Stimulated activated CD8-positive, alpha-beta memory T cell treated with anti-CD3 and anti-CD28 coated beads, Interleukin-7, amount 100 ng/mL, for 48 hours (primary cell): ENCODE results near the gene SEPTIN10.

Experiments used
- DNase-seq, 2 donors: peaks; one replicate each; pipeline ENCODE4 v3.0.0-alpha.2; 2020; ENCODE audit warnings: low read depth in 1 of 2; ENCODE audit errors: extremely low read depth in 1 of 2

SEPTIN10 gene

GRCh38 chr2:109526442-109526970 is 87.3 kb downstream of the SEPTIN10 start:
- no peak for DNase-seq

- DNase-seq, result no peak
Observed at GRCh38 chr2:109525836-109526235, 87.9 kb downstream of the SEPTIN10 start.

GRCh38 chr2:109523536-109524361 is 90.0 kb downstream of the SEPTIN10 start:
- no peak for DNase-seq

DNA sequence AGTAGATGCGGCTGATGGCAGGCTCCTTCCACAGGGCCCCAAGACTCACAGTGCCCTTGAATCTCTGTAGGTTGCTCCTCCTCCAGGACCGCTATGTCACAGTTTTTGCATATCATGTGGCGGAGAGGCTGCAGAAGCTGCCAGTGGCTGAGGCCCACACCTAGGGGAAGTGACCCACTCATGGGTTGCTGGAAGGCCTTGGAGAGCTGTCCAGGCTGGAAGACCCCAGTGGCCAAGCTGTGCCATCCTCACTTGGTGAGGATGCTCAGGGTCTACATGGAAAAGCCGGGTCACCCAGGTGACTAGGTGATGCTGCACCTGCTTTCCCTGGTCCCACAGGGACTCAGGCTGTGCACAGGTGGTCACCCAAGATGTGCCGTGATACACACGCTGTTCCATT is 90.6 kb downstream of the SEPTIN10 start:
- DNase-seq, result no peak

DNA sequence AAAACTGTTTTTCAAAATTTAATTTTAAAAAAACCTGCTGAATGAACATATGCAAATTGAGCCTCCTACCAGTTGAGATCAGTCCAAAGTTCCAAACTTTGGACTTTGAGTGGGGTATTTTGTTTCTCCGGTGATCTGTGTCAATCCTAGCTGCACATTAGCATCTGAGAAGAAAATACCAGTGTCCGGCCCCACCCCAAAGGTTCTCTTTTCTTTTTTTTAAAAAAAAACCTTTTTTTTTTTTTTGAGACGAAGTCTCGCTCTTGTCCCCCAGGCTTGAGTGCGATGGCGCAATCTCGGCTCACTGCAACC is 91.7 kb downstream of the SEPTIN10 start:
- no peak for DNase-seq

GRCh38 chr2:109521233-109522062 is 92.3 kb downstream of the SEPTIN10 start:
- no peak for DNase-seq

DNA sequence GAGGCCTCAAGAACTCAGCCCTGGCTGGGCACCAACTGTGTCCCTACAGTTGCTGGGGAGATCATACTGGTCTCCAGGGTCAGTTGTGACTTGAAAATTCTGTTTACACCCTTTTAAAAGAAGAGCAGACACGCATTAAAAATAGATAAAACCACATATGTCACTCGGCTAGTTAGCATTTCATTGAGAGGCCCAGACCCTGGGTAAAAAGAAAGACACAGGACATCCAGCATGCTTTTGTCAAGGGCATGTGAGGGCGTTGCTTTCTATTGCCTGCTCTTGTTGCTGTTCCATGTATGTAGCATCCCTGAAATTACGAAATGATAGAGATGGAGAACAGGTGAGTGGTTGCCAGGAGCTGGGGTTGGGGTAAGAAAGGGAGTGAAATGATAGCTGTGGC is 94.3 kb downstream of the SEPTIN10 start:
- no peak for DNase-seq

DNA sequence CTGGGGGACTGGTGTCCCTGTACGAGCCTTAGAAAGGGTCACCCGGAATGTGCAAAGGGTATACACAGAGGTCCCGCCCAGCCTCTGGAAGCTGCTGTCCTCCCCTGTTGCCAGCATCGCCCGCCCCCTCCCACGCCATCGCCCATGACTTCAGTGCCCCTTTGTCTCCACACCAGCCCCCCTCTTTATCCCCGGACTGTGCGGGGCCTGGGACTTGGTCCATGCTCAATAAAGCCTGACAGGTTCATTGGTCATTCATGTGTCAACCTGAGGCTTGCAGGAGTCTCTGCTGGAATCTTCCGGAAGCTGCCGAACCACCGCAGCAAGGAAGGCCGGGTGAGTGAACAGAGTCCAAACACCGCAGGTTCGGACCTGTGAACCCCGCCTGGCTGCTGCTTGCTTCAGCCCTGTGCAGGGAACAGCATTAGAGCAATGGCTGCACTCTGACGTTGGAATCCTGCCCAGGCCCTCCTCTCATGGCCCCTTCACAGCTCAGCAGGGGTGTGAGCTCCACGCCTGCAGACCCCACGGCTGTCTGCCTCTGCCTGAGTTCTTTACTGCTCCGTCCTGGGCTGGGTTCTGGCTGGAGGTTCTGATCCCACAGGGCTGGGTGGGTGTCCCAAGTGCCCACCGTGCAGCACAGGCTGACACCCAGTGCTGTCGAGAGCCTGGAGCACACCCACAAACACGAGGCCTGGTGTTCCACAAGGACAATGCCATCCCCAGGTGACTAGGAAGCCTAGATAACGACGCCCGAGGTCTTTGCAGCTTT is 96.5 kb downstream of the SEPTIN10 start:
- no peak for DNase-seq

GRCh38 chr2:109516445-109517117 is 97.2 kb downstream of the SEPTIN10 start:
- no peak for DNase-seq

GRCh38 chr2:109514857-109515256 is 98.9 kb downstream of the SEPTIN10 start:
- DNase-seq, result no peak

DNA sequence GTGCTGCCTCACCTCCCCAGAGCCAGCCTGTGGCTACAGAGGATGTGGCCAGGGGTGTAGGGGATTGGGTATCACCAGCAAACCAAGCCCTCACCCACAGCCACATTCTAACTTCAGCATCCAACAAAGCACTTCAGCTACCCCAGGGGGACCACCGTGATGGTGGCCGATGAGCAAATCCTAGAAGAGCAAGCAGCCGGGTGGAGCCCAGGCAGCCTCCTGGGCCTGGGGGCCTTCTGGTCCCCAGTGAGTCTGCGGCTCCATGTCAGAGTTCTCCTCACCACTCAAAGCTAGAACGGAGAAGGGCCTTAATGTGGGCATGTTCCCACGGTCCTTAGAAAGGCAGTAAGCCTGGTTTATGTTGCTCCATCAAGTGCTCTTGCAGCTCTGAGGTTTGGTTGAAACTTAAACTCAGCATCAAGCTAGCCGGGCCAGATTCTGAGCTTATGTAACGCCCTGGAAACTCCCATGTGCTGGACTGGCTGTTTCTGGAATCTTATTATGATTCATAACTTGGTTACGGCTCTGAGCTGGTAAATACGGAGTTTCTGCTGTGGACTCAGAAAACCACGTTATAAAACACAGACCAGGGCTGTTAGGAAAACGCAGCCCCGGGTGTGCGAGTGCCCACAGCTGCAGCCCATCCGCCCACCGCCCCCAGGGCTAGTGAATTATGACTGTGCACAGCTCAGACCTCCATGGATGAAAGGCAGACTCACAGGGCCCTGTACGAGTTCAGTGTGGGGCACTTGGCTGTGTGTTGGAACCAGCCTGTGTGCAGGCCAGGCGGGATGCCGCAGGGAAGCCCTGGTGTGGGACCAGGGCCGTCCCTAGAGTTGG is 99.8 kb downstream of the SEPTIN10 start:
- DNase-seq, result peak; percentile 7 to 41

- DNase-seq, result no peak
Observed at GRCh38 chr2:109513230-109513629, 100.5 kb downstream of the SEPTIN10 start.

DNA sequence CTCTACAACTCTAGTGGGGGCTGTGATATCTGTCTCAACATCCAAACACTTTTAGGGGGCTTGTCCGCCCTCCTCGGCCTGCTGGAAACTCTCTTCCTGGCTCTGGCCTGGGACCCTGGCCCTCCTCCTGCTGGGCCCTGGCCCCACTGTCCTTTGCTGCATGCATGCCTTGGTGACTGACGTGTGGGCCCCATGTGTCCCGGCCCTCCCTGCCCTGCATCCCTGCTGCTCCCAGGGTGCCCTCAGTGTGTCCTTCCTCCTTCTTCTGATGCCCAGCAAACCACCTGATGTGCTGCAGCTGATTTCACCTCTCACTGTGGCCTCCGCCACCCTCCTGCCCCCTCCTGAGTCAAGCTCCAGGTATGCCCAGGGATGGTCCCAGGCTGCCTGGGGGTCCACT is 101.7 kb downstream of the SEPTIN10 start:
- no peak for DNase-seq

DNA sequence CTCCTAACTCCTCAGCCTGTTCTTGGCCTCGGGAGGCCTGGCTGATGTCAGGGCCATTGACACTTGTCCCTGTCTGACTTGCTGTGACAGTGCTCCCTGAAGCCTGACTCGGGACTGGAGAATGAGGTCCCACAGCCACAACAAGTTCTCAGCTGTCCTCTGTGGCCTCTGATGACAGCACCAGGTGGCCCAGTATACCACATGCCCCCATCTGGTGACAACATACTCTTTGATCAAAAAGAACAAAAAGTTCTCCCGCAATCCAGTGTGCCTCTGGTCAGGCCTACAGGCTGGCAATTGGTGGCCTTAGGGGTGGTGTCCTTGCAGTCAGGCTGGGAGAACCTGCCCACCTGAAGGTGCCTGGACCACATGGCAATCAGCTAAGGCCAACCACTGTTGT is 102.6 kb downstream of the SEPTIN10 start:
- DNase-seq, result no peak

DNA sequence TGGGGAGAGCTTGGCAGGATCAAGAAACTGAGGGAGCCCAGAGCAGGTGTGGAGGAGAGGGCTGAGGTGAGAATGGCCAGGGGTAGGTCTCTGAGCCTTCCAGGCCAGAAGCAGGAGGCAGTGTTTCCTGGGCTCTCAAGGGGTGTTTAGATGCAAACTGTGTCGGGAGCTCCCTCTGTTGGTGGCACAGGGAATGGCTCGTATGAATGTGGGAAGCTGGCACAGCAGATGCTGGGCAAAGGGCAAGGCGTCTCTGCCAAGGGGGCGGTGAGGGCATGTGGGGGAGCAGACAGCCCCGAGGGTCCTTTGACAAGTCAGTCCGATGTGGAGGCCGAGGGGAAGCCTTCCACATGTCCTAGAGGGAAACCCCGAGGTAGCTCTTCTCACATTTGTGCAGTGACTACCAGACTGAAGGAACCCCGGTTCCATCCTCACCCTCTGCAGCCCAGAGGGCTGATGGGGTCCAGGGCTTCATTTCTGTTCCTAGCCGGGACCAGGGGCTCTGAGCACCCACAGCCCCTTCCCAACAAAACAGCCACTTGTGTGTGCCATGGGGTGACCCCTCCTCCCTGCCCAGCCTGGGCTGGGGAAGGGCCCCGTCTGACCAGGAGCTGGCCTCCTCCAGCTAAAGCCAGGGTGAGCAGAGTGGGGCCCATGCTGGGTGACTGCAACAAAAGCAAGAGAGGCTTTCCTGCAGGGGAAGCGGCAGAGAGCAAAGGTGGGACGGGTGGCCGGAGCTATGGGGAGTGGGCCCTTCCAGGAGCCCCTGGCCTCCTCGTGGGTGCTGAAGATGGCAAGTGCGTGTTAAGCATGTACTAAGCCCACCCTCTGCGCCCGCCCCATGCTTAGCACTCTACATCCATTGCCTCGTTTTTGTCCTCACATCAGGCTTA is 103.4 kb downstream of the SEPTIN10 start:
- peak; percentile 43 to 51 for DNase-seq

DNA sequence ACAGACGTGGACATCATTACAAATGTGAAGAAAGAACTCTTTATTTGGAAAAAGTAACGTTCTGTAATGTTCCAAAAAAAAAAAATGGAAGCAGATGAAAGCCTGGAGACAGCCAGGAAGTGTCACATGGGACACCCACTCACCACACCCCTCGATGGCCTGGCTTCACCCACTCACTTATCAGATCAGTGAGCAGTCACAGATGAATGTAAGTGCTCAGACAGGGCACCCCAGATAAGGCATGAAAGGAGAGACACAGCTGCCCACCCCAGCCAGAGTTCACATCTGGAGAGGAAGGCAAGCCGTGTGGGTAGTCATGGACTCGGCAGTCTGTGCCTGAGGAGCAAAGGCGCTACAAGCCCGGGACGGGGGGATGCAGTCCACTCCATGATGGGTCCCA is 105.2 kb downstream of the SEPTIN10 start:
- no peak for DNase-seq

DNA sequence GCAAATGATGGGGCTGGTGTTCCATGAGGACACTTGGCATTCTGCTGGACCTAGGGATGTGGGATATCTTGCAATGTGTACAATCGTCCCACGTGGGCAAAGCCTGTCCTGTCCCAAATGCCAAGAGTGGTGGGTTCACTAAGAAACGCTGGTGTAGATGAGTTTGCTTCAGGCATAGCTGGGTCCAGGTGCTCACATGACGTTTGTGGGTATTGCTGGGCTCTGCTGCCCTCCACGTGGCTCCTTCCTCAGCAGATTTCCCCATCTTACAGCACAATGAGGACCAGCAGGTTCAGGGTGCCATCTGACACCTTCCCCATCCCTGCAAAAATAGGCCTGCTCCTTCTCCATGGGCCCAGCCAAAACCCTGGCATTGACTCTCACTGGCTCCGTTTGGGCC is 105.9 kb downstream of the SEPTIN10 start:
- DNase-seq, result no peak

GRCh38 chr2:109507217-109507616 is 106.5 kb downstream of the SEPTIN10 start:
- DNase-seq, result no peak

DNA sequence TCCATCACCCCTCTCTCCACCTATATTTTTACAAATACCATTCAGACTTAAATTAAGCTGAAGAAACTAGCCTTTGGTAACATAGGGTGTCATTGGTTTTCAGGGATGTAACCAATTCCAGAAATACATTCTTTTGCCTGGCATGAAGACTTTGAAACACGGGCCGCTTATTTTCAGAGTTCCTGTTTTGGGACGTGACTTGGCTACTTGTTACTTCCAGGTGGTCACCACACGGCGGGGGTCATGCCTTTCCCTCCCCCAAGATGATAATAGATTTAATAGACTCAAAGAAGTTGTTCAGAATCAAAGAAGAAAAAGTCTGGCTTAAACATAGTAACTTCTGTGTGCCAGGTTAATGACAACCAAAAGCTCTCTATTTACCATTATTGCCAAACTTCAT is 110.6 kb downstream of the SEPTIN10 start:
- no peak for DNase-seq
